Measurements from ENCODE around the gene PUSL1.

GRCh38 chr1:1333551-1334241 lies 25.3 kb downstream of the PUSL1 start:
- TF ChIP-seq, protein P1, sequence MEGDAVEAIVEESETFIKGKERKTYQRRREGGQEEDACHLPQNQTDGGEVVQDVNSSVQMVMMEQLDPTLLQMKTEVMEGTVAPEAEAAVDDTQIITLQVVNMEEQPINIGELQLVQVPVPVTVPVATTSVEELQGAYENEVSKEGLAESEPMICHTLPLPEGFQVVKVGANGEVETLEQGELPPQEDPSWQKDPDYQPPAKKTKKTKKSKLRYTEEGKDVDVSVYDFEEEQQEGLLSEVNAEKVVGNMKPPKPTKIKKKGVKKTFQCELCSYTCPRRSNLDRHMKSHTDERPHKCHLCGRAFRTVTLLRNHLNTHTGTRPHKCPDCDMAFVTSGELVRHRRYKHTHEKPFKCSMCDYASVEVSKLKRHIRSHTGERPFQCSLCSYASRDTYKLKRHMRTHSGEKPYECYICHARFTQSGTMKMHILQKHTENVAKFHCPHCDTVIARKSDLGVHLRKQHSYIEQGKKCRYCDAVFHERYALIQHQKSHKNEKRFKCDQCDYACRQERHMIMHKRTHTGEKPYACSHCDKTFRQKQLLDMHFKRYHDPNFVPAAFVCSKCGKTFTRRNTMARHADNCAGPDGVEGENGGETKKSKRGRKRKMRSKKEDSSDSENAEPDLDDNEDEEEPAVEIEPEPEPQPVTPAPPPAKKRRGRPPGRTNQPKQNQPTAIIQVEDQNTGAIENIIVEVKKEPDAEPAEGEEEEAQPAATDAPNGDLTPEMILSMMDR (IDR thresholded peaks at IDR 0.05; ENCODE audit: insufficient read depth, low read length): no peak
- TF ChIP-seq, protein P2, sequence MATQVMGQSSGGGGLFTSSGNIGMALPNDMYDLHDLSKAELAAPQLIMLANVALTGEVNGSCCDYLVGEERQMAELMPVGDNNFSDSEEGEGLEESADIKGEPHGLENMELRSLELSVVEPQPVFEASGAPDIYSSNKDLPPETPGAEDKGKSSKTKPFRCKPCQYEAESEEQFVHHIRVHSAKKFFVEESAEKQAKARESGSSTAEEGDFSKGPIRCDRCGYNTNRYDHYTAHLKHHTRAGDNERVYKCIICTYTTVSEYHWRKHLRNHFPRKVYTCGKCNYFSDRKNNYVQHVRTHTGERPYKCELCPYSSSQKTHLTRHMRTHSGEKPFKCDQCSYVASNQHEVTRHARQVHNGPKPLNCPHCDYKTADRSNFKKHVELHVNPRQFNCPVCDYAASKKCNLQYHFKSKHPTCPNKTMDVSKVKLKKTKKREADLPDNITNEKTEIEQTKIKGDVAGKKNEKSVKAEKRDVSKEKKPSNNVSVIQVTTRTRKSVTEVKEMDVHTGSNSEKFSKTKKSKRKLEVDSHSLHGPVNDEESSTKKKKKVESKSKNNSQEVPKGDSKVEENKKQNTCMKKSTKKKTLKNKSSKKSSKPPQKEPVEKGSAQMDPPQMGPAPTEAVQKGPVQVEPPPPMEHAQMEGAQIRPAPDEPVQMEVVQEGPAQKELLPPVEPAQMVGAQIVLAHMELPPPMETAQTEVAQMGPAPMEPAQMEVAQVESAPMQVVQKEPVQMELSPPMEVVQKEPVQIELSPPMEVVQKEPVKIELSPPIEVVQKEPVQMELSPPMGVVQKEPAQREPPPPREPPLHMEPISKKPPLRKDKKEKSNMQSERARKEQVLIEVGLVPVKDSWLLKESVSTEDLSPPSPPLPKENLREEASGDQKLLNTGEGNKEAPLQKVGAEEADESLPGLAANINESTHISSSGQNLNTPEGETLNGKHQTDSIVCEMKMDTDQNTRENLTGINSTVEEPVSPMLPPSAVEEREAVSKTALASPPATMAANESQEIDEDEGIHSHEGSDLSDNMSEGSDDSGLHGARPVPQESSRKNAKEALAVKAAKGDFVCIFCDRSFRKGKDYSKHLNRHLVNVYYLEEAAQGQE (IDR thresholded peaks at IDR 0.05; ENCODE audit: insufficient replicate concordance, low read depth): no peak
- TF ChIP-seq SPI1 (IDR thresholded peaks at IDR 0.05; ENCODE audit: borderline replicate concordance, low read depth) (no peak), POLR2AphosphoS5 (IDR thresholded peaks at IDR 0.05; ENCODE audit: low read depth) (no peak; the same call in 1 of the 2 replicates), GABPA (IDR thresholded peaks at IDR 0.05; ENCODE audit: low read depth) (no peak)
